HAP-1 (cell line): ENCODE measurements around the gene SCGB3A1.

Source experiments
- DNase-seq, 2 experiments: peaks; one replicate each; pipeline ENCODE4 v3.0.0-alpha.2; 2016 to 2020; ENCODE audit warnings: low spot score in 2 of 2
- H3K27me3 ChIP-seq: fragments of 250-450 bp; sonication (Bioruptor Pico); 2 replicates; pipeline ENCODE4 v1.5.1; 2020; ENCODE audit warnings: low read depth, mild to moderate bottlenecking, moderate library complexity
- H3K36me3 ChIP-seq: fragments of 250-450 bp; sonication (Bioruptor Pico); replicated peaks from 2 replicates; pipeline ENCODE4 v1.5.1; 2020; ENCODE audit warnings: mild to moderate bottlenecking
- H3K4me1 ChIP-seq: fragments of 250-450 bp; sonication (Bioruptor Pico); 2 replicates; pipeline ENCODE4 v1.5.1; 2020; ENCODE audit warnings: mild to moderate bottlenecking
- H3K4me3 ChIP-seq: fragments of 250-450 bp; sonication (Bioruptor Pico); 2 replicates; pipeline ENCODE4 v1.5.1; 2020; ENCODE audit warnings: mild to moderate bottlenecking, moderate library complexity
- H3K9me3 ChIP-seq: fragments of 250-450 bp; sonication (Bioruptor Pico); 2 replicates; pipeline ENCODE4 v1.5.1; 2020; ENCODE audit warnings: mild to moderate bottlenecking, moderate library complexity
- in situ Hi-C: fragments of 300-500 bp; cut with MboI; formaldehyde crosslinking; loops from 3 replicates; pipeline ENCODE4 v1.14.3; 2020; ENCODE audit warnings: low sequenced_read_pairs, inconsistent platforms, mixed read lengths

SCGB3A1 gene

GRCh38 chr5:180594311-180595045 lies 3.2 kb upstream of the SCGB3A1 start:
- H3K4me1 ChIP-seq, result no peaks in the 10 kb centered on the region
- in situ Hi-C loops, result no loop called here
- no peaks in the 10 kb centered on the region for H3K36me3 ChIP-seq
- no peak overlapping the region for H3K4me3 ChIP-seq
- no peak for DNase-seq
- no peaks in the 10 kb centered on the region for H3K9me3 ChIP-seq
- H3K27me3 ChIP-seq, result no peaks in the 10 kb centered on the region

GRCh38 chr5:180593446-180594206 lies 2.3 kb upstream of the SCGB3A1 start:
- Histone ChIP-seq H3K27me3 (no peaks in the 10 kb centered on the region), H3K4me3 (no peak overlapping the region), H3K4me1 (no peaks in the 10 kb centered on the region), H3K36me3 (no peaks in the 10 kb centered on the region), H3K9me3 (no peaks in the 10 kb centered on the region)
- in situ Hi-C loops, result no loop called here
- no peak for DNase-seq

GRCh38 chr5:180592176-180592575 lies 877 bp upstream of the SCGB3A1 start:
- Histone ChIP-seq H3K4me1 (no peaks in the 10 kb centered on the region), H3K4me3 (no peak overlapping the region), H3K27me3 (no peaks in the 10 kb centered on the region), H3K9me3 (no peaks in the 10 kb centered on the region), H3K36me3 (no peaks in the 10 kb centered on the region)
- no peak for DNase-seq
- in situ Hi-C loops, result no loop called here

GRCh38 chr5:180590543-180591310 lies 572 bp downstream of the SCGB3A1 start:
- in situ Hi-C loops, result no loop called here
- H3K4me3 ChIP-seq, result no peak overlapping the region
- H3K27me3 ChIP-seq, result no peaks in the 10 kb centered on the region
- H3K36me3 ChIP-seq, result no peaks in the 10 kb centered on the region
- DNase-seq, result no peak
- no peaks in the 10 kb centered on the region for H3K4me1 ChIP-seq
- no peaks in the 10 kb centered on the region for H3K9me3 ChIP-seq

- no peaks in the 10 kb centered on the region for H3K4me1 ChIP-seq
- no peaks in the 10 kb centered on the region; the same call in 1 of the 2 replicates for H3K27me3 ChIP-seq
- no peak overlapping the region for H3K4me3 ChIP-seq
- H3K36me3 ChIP-seq, result no peaks in the 10 kb centered on the region
- no peaks in the 10 kb centered on the region for H3K9me3 ChIP-seq
- in situ Hi-C loops, result no loop called here
- DNase-seq, result no peak
Observed at GRCh38 chr5:180589771-180590542, 1.3 kb downstream of the SCGB3A1 start.

- H3K27me3 ChIP-seq, result no peaks in the 10 kb centered on the region; the same call in 1 of the 2 replicates
- in situ Hi-C loops, result no loop called here
Observed at GRCh38 chr5:180586870-180587269, 4.4 kb downstream of the SCGB3A1 start.

GRCh38 chr5:180586204-180586603 lies 5.1 kb downstream of the SCGB3A1 start:
- in situ Hi-C loops, result no loop called here
- DNase-seq, result no peak
- Histone ChIP-seq H3K4me1 (no peaks in the 10 kb centered on the region), H3K9me3 (no peaks in the 10 kb centered on the region), H3K27me3 (no peaks in the 10 kb centered on the region; the same call in 1 of the 2 replicates), H3K4me3 (no peak overlapping the region), H3K36me3 (0 out of 2 replicates have a peak, but pooled peaks cover 2% of the 10 kb centered on the region)

More at GRCh38 chr5:180586870-180587269, 4.4 kb downstream of the SCGB3A1 start:
- Histone ChIP-seq H3K4me1 (no peaks in the 10 kb centered on the region), H3K36me3 (no peaks in the 10 kb centered on the region), H3K4me3 (no peak overlapping the region), H3K9me3 (no peaks in the 10 kb centered on the region)
- no peak for DNase-seq

- Histone ChIP-seq H3K36me3 (0 out of 2 replicates have a peak, but pooled peaks cover 3% of the 10 kb centered on the region), H3K27me3 (no peaks in the 10 kb centered on the region; the same call in 1 of the 2 replicates), H3K9me3 (no peaks in the 10 kb centered on the region), H3K4me3 (no peak overlapping the region), H3K4me1 (no peaks in the 10 kb centered on the region)
- in situ Hi-C loops, result no loop called here
- no peak for DNase-seq
Observed at GRCh38 chr5:180583738-180584137, 7.6 kb downstream of the SCGB3A1 start.

GRCh38 chr5:180580681-180581080 lies 10.6 kb downstream of the SCGB3A1 start:
- no peaks in the 10 kb centered on the region for H3K4me1 ChIP-seq
- no peaks in the 10 kb centered on the region; the same call in 1 of the 2 replicates for H3K27me3 ChIP-seq
- H3K4me3 ChIP-seq, result no peak overlapping the region
- no peaks in the 10 kb centered on the region for H3K9me3 ChIP-seq
- peaks cover 14% of the 10 kb centered on the region for H3K36me3 ChIP-seq
- DNase-seq, result no peak
- in situ Hi-C loops, result no loop called here

GRCh38 chr5:180575571-180575970 lies 15.7 kb downstream of the SCGB3A1 start:
- H3K9me3 ChIP-seq, result no peaks in the 10 kb centered on the region
- in situ Hi-C loops, result no loop called here
- H3K4me3 ChIP-seq, result no peak overlapping the region
- peaks cover 55% of the 10 kb centered on the region for H3K36me3 ChIP-seq
- no peaks in the 10 kb centered on the region for H3K27me3 ChIP-seq
- DNase-seq, result no peak
- H3K4me1 ChIP-seq, result no peaks in the 10 kb centered on the region

- H3K4me1 ChIP-seq, result no peaks in the 10 kb centered on the region
- no peaks in the 10 kb centered on the region for H3K9me3 ChIP-seq
- no peaks in the 10 kb centered on the region for H3K27me3 ChIP-seq
- H3K36me3 ChIP-seq, result peaks cover 75% of the 10 kb centered on the region
- no peak overlapping the region for H3K4me3 ChIP-seq
- DNase-seq, result no peak
- in situ Hi-C loops, result no loop called here
Observed at GRCh38 chr5:180568914-180569313, 22.4 kb downstream of the SCGB3A1 start.

GRCh38 chr5:180563994-180564393 lies 27.3 kb downstream of the SCGB3A1 start:
- no peaks in the 10 kb centered on the region for H3K27me3 ChIP-seq
- H3K4me1 ChIP-seq, result no peaks in the 10 kb centered on the region
- no peaks in the 10 kb centered on the region for H3K9me3 ChIP-seq
- in situ Hi-C loops, result no loop called here
- H3K4me3 ChIP-seq, result no peak overlapping the region
- no peak for DNase-seq
- peaks cover 45% of the 10 kb centered on the region for H3K36me3 ChIP-seq

GRCh38 chr5:180558232-180558631 lies 33.1 kb downstream of the SCGB3A1 start:
- no peaks in the 10 kb centered on the region for H3K4me1 ChIP-seq
- H3K4me3 ChIP-seq, result no peak overlapping the region
- peaks cover 30% of the 10 kb centered on the region for H3K36me3 ChIP-seq
- H3K9me3 ChIP-seq, result no peaks in the 10 kb centered on the region
- in situ Hi-C loops, result no loop called here
- H3K27me3 ChIP-seq, result no peaks in the 10 kb centered on the region
- DNase-seq, result no peak
